CD8-positive, alpha-beta memory T cell (primary cell): Measurements from ENCODE around the gene NKAIN4. TPM values are rescaled to one million over a fixed set of nuclear protein-coding genes. Genes with fewer than 3 reads are reported as not detected.

ENCODE experiments used
- CTCF ChIA-PET: fragments of 350-600 bp; sonication (Branson Sonifier 250); formaldehyde crosslinking; loops from one replicate; lab custom pipeline; 2021; ENCODE audit warnings: antibody characterized with exemption; lab: Charles Lee
- POLR2A ChIA-PET: fragments of 350-600 bp; sonication (Branson Sonifier 250); formaldehyde crosslinking; loops from one replicate; lab custom pipeline; 2021; ENCODE audit warnings: antibody characterized with exemption; lab: Charles Lee
- DNase-seq, 5 donors: peaks; one replicate each; pipeline versions ENCODE4 v3.0.0 to v3.0.0-alpha.2; 2020 to 2022; ENCODE audit warnings: mixed read lengths in 1 of 5
- H3K27ac ChIP-seq: one replicate; pipeline ENCODE4 v1.7.0; 2013; ENCODE audit warnings: low read depth, mild to moderate bottlenecking, low read length, moderate library complexity
- H3K27me3 ChIP-seq: 2 replicates; pipeline ENCODE4 v1.7.0; 2013; ENCODE audit warnings: low read length, mild to moderate bottlenecking; ENCODE audit not compliant: insufficient read depth, poor library complexity, severe bottlenecking
- H3K36me3 ChIP-seq: 2 replicates; pipeline ENCODE4 v1.7.0; 2013; ENCODE audit warnings: mild to moderate bottlenecking, low read length, moderate library complexity; ENCODE audit not compliant: insufficient read depth
- H3K4me1 ChIP-seq: 2 replicates; pipeline ENCODE4 v1.7.0; 2013; ENCODE audit warnings: mild to moderate bottlenecking, low read length, moderate library complexity; ENCODE audit not compliant: insufficient read depth
- H3K4me3 ChIP-seq: 2 replicates; pipeline ENCODE4 v1.7.0; 2013; ENCODE audit warnings: mild to moderate bottlenecking, low read length
- H3K9me3 ChIP-seq: 2 replicates; pipeline ENCODE4 v1.7.0; 2013; ENCODE audit warnings: mild to moderate bottlenecking, low read length
- H3K27ac Mint-ChIP-seq, 8 donors: one replicate each; pipeline ENCODE4 v1.8.0; 2020 to 2021; ENCODE audit warnings: mixed read lengths in 8 of 8, mild to moderate bottlenecking in 6 of 8, inconsistent platforms in 3 of 8, moderate library complexity in 3 of 8
- H3K27me3 Mint-ChIP-seq, 2 donors: one replicate each; pipeline ENCODE4 v1.8.0; 2020 to 2021; ENCODE audit warnings: mixed read lengths in 2 of 2, mild to moderate bottlenecking in 1 of 2, moderate library complexity in 1 of 2
- H3K36me3 Mint-ChIP-seq, 3 donors: one replicate each; pipeline ENCODE4 v1.8.0; 2020 to 2021; ENCODE audit warnings: mixed read lengths in 3 of 3, inconsistent platforms in 1 of 3, mild to moderate bottlenecking in 1 of 3
- H3K4me1 Mint-ChIP-seq, 3 donors: one replicate each; pipeline ENCODE4 v1.8.0; 2020 to 2021; ENCODE audit warnings: mixed read lengths in 3 of 3, inconsistent platforms in 1 of 3, mild to moderate bottlenecking in 1 of 3
- H3K4me3 Mint-ChIP-seq, 7 donors: one replicate each; pipeline ENCODE4 v1.8.0; 2020 to 2021; ENCODE audit warnings: mixed read lengths in 7 of 7, mild to moderate bottlenecking in 6 of 7, moderate library complexity in 4 of 7, inconsistent platforms in 2 of 7
- H3K9me3 Mint-ChIP-seq, 5 donors: one replicate each; pipeline ENCODE4 v1.8.0; 2020 to 2022; ENCODE audit warnings: mixed read lengths in 5 of 5, mild to moderate bottlenecking in 3 of 5, moderate library complexity in 2 of 5, inconsistent platforms in 1 of 5
- polyA plus RNA-seq: library from polyadenylated mRNA; unstranded; fragments of 300-500 nt; fragmentation: Illumina TruSeq; gene quantifications from one replicate; pipeline ENCODE4 v1.2.3, GENCODE V29; 2021
- total RNA-seq, 2 experiments: library from RNA; stranded (reverse); gene quantifications; one replicate each; pipeline ENCODE4 v1.2.3, GENCODE V29; 2021

NKAIN4 gene
- total and polyA plus RNA-seq, 3 experiments from 2014 or later, result not detected

DNA sequence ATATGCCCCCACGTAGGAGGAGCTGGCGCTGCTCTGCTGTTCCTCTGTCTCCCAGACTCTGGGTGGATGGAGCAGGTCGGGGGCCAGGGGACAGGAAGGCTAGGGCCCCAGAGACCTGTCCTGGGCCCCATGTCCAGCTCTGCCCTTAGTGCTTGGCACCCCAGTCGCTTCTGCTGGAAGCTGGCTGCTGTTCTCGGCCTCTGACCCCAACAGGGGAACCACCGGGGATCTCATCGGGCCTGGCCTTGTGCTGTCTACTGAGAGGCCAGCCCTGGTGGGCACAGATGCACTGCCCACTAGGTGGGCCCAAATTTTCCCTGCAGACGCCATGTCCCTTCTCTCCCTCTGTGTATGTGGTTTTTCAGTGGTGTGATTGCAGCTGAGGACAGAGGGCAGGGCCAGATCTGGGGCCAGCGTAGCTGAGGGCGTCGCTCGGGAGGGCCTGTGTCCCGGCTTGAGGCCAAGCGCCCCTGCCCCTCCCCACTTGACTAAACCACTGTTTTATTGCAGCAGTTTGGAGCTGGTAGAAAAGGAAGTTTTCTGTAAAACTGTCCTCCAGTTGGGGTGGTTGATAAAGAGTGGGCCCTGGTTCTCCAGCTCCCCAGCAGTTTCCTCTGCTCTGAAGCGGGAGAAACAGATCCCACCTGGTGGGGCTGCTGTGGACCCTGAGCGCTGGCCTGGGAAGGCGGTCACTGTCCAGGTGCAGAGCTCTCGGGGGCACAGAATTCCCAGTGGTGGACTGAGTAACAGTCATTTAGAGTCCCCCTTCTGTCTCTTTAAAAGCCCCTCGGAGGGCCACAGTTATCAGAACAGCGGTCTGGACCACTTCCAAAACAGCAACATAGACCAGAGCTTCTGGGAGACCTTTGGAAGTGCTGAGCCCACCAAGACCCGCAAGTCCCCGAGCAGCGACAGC, 32.8 kb upstream of the NKAIN4 start:
- ChIA-PET POLR2A (no interaction called here), CTCF (interaction anchor here (1.2 to 2.1 kb wide), 4 partner anchors 11 to 64 kb away, joined by 3 to 6 read pairs (median 4); partner anchors contain the start of gene ARFGAP1)
- Histone ChIP-seq H3K9me3 (no peaks in the 10 kb centered on the region), H3K36me3 (no peaks in the 10 kb centered on the region), H3K27ac (no peak overlapping the region), H3K27me3 (no peaks in the 10 kb centered on the region), H3K4me3 (no peak overlapping the region), H3K4me1 (no peaks in the 10 kb centered on the region)
- no peak for DNase-seq
- Mint-ChIP-seq H3K36me3 (peaks cover 0 to 53% (median 0%) of the 10 kb centered on the region in 3 donors), H3K27ac (no peak overlapping the region), H3K27me3 (no peaks in the 10 kb centered on the region), H3K4me1 (peaks cover 4 to 7% (median 7%) of the 10 kb centered on the region in 3 donors), H3K4me3 (no peak overlapping the region), H3K9me3 (no peaks in the 10 kb centered on the region)

DNA sequence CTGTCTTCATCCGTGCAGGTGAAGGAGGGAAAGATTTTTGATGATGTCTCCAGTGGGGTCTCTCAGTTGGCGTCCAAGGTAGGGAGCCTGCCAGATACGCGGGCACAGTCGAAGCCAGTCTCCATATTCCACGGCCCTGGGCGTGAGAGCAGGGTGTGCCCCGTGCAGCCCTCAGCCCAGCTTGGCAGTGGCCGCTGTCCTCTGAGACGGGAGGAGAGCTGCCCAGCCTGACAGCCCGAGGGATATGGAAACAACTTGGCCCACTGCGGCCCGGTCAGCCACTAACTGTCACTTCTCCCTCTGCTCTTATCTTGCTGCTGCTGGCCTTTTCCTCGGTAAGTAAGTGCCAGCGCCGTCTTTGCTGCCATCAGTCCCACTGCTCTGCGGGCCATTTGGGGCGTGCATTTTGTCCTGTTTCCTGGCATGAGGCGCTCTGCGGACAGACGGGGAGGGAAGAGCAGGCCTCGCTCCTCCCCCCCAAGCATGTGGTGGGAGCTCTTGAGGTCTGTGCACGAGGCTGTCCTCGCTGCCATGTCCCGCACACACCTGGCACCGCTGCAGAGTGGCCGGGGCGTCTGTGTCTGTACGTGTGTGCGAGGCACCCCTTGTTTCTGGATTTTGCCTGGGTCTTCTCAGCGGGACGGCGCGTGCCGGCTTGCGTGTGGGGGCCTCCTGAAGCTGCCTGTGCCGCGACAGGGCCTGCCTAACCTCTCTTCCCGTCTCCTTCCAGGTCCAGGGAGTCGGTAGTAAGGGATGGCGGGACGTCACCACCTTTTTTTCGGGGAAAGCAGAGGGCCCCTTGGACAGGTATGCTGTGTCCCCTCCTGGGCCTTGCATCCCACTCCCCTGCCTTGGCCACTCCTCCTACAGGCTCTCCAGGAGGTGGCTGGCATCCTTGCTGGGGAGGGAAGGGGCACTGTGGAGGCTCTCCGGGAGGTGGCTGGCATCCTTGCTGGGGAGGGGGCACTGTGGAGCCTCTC, 31.7 kb upstream of the NKAIN4 start:
- H3K9me3 ChIP-seq, result no peaks in the 10 kb centered on the region
- H3K27me3 ChIP-seq, result no peaks in the 10 kb centered on the region
- H3K36me3 ChIP-seq, result no peaks in the 10 kb centered on the region
- POLR2A ChIA-PET, result no interaction called here
- H3K4me1 ChIP-seq, result no peaks in the 10 kb centered on the region
- Mint-ChIP-seq H3K4me3 (peak overlapping the region in 2 of 7 donors; percentile 26 to 32), H3K27me3 (no peaks in the 10 kb centered on the region), H3K36me3 (peaks cover 0 to 58% (median 0%) of the 10 kb centered on the region in 3 donors), H3K9me3 (no peaks in the 10 kb centered on the region), H3K4me1 (peaks cover 4 to 7% (median 7%) of the 10 kb centered on the region in 3 donors), H3K27ac (peak overlapping the region in 1 of 8 donors; percentile 77)
- CTCF ChIA-PET, result interaction anchor here (1.2 to 2.1 kb wide), 4 partner anchors 12 to 63 kb away, joined by 3 to 6 read pairs (median 4); partner anchors contain the start of gene ARFGAP1
- DNase-seq, result no peak
- H3K27ac ChIP-seq, result no peak overlapping the region
- H3K4me3 ChIP-seq, result no peak overlapping the region

DNA sequence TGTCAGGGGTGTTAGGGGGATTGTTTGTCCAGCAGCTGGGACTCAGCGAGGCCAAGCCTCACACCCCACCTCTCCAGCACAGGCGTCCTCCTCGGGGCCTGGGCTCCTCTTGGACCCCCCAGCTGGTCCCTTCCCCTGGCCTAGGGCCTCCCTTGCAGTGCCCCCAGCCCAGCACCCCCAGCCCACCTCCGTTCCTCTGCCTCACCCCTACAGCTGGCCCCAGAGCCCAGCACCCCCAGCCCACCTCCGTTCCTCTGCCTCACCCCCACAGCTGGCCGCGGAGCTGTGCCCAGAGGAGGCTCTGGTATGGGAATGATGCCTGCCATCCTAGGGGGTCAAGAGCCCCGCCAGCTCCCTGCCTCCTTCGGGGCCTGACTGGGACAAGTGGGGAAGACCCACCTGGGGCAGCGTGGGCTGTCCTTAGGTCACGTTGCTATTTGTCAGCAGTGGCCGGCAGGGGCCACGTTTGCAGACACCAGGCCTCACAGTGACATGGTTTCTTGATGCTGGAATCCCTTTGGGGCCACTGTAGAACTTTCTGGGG, 30.8 kb upstream of the NKAIN4 start:
- H3K4me3 Mint-ChIP-seq, result peak overlapping the region in 4 of 7 donors; percentile 65 to 83 (median 78)
- Histone ChIP-seq H3K36me3 (peaks cover 5% of the 10 kb centered on the region), H3K27ac (no peak overlapping the region), H3K9me3 (no peaks in the 10 kb centered on the region), H3K27me3 (no peaks in the 10 kb centered on the region), H3K4me3 (no peak overlapping the region), H3K4me1 (no peaks in the 10 kb centered on the region)
- peak overlapping the region in 1 of 8 donors; percentile 19 for H3K27ac Mint-ChIP-seq
- POLR2A ChIA-PET, result no interaction called here
- CTCF ChIA-PET, result interaction anchor here (2.1 kb wide), 1 partner anchor 13 kb away, joined by 6 read pairs; no protein-coding TSS in a partner anchor
- DNase-seq, result no peak
- peaks cover 4 to 7% (median 7%) of the 10 kb centered on the region in 3 donors for H3K4me1 Mint-ChIP-seq
- H3K9me3 Mint-ChIP-seq, result no peaks in the 10 kb centered on the region
- H3K36me3 Mint-ChIP-seq, result peaks cover 0 to 67% (median 2%) of the 10 kb centered on the region in 3 donors
- no peaks in the 10 kb centered on the region for H3K27me3 Mint-ChIP-seq

DNA sequence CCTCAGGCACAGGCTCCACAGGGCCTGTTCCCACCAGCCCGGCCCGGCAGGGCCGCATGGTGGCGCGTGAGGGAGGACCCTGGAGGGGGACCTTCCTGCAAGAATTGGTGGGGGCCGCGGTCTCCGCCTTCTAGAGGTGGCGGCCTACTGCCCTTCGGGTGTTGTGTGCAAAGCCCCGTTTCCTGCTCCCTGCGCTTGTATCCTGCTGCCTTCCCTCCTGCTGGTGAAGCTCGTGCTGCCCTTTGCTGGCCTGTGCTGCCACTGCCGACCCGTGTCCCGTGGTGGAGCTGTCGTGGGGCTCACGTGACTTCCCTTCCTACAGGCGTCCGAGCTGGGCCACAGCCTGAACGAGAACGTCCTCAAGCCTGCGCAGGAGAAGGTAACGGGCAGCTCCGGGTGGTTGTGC, 30.3 kb upstream of the NKAIN4 start:
- Histone ChIP-seq H3K4me1 (no peaks in the 10 kb centered on the region), H3K27ac (no peak overlapping the region), H3K4me3 (no peak overlapping the region), H3K36me3 (peaks cover 7% of the 10 kb centered on the region), H3K27me3 (no peaks in the 10 kb centered on the region), H3K9me3 (no peaks in the 10 kb centered on the region)
- Mint-ChIP-seq H3K9me3 (no peaks in the 10 kb centered on the region), H3K27me3 (no peaks in the 10 kb centered on the region), H3K4me1 (peaks cover 4 to 7% (median 7%) of the 10 kb centered on the region in 3 donors), H3K36me3 (peaks cover 0 to 68% (median 2%) of the 10 kb centered on the region in 3 donors), H3K4me3 (peak overlapping the region; percentile 54 to 90 (median 79)), H3K27ac (peak overlapping the region in 3 of 8 donors; percentile 19 to 73 (median 38))
- ChIA-PET CTCF (no interaction called here), POLR2A (interaction anchor here (1.6 kb wide), 1 partner anchor 12 kb away, joined by 3 read pairs; the partner anchor contains the start of gene ARFGAP1)
- DNase-seq, result no peak

DNA sequence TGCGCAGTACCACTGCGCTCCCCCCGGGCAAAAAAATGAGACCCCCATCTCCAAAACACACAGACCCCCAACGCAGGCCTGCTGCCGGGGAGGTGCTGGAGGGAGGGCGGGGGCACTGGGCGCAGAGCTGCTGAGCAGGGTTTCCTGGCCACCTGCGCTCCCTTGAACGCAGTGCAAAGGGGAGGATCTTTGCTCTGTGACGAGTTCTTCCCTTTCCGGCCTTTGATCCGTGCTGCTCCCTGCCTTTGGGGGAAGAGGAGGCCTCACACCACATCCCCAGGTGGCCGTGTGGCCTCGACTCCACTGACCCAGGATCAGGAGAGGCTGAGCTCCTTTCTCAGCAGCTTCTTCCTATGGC, 29.8 kb upstream of the NKAIN4 start:
- Histone ChIP-seq H3K9me3 (no peaks in the 10 kb centered on the region), H3K4me3 (no peak overlapping the region), H3K4me1 (no peaks in the 10 kb centered on the region), H3K27ac (no peak overlapping the region), H3K27me3 (no peaks in the 10 kb centered on the region), H3K36me3 (peaks cover 7% of the 10 kb centered on the region)
- Mint-ChIP-seq H3K9me3 (no peaks in the 10 kb centered on the region), H3K4me1 (peaks cover 4 to 7% (median 7%) of the 10 kb centered on the region in 3 donors), H3K27ac (peak overlapping the region in 5 of 8 donors; percentile 7 to 84 (median 47)), H3K4me3 (peak overlapping the region; percentile 28 to 79 (median 73)), H3K36me3 (peaks cover 0 to 71% (median 2%) of the 10 kb centered on the region in 3 donors), H3K27me3 (no peaks in the 10 kb centered on the region)
- DNase-seq, result no peak
- ChIA-PET CTCF (no interaction called here), POLR2A (interaction anchor here (1.6 kb wide), 1 partner anchor 11 kb away, joined by 3 read pairs; the partner anchor contains the start of gene ARFGAP1)

DNA sequence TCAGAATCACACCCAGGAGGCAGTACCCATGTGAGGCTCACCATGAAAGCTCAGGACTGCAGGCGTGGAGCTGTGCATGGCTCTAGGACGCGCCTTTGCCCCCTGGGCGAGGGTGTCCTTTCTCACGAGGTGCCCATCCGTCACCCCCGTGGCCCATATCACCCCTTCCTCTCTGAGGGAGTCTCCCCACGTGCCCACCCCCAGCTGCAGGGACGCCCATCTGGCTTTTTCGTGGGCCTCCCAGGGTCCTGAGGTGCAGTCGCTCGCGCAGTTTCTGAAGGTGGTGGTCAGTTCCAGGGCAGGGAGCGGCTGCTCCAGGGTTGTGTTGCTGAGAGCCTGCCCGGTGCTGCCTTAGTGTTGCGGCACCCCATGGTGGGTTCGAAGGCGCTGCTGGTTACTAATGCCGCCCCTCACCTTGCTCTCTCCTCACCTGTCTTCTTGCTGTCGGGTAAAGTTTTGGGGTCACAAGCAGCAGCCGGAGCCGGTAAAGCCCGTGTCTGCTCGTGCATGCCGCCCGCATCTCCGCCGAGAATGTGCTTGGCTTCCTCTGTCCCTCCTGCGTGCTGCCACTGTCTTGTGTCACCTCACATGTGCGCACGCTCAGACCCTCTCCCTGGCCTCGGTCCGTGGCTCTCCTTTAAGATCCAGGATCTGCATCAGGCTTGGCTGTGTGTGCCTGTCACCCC, 29.3 kb upstream of the NKAIN4 start:
- Mint-ChIP-seq H3K4me1 (peaks cover 4 to 7% (median 7%) of the 10 kb centered on the region in 3 donors), H3K27ac (peak overlapping the region in 5 of 8 donors; percentile 7 to 84 (median 47)), H3K36me3 (peaks cover 0 to 71% (median 2%) of the 10 kb centered on the region in 3 donors), H3K4me3 (peak overlapping the region in 6 of 7 donors; percentile 28 to 79 (median 71)), H3K27me3 (no peaks in the 10 kb centered on the region), H3K9me3 (no peaks in the 10 kb centered on the region)
- Histone ChIP-seq H3K27ac (no peak overlapping the region), H3K4me3 (no peak overlapping the region), H3K27me3 (no peaks in the 10 kb centered on the region), H3K9me3 (no peaks in the 10 kb centered on the region), H3K36me3 (peaks cover 11% of the 10 kb centered on the region), H3K4me1 (no peaks in the 10 kb centered on the region)
- ChIA-PET CTCF (no interaction called here), POLR2A (interaction anchor here (0.5 to 1.6 kb wide), 2 partner anchors 11 to 34 kb away, joined by 3 to 6 read pairs; partner anchors contain the start of gene ARFGAP1)
- no peak for DNase-seq

DNA sequence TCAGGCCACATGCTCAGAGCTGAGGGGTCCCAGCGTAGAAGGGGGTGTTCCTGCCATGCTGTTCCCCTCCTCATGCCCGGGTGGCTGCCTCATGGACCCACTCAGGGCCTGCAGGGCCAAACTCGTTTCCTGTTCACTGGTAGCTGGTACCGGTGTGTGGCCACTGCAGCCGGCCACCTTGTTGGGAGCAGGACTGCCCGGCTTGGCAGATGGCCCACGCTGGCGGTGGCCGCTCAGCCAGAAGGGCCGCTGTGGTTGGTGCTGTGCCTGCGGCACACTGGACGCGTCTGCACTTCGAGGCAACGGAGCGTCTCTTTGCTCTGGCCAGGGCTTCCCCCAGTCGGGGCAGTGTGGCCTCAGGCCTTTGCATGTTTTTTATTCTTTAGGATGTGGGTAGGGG, 28.7 kb upstream of the NKAIN4 start:
- no peaks in the 10 kb centered on the region for H3K4me1 ChIP-seq
- H3K36me3 Mint-ChIP-seq, result peaks cover 0 to 72% (median 2%) of the 10 kb centered on the region in 3 donors
- peaks cover 4 to 7% (median 7%) of the 10 kb centered on the region in 3 donors for H3K4me1 Mint-ChIP-seq
- H3K27ac Mint-ChIP-seq, result peak overlapping the region in 1 of 8 donors; percentile 36
- H3K4me3 ChIP-seq, result no peak overlapping the region
- peaks cover 14% of the 10 kb centered on the region for H3K36me3 ChIP-seq
- H3K4me3 Mint-ChIP-seq, result no peak overlapping the region
- no peaks in the 10 kb centered on the region for H3K9me3 ChIP-seq
- no peak for DNase-seq
- H3K27ac ChIP-seq, result no peak overlapping the region
- no peaks in the 10 kb centered on the region for H3K27me3 Mint-ChIP-seq
- CTCF ChIA-PET, result no interaction called here
- H3K27me3 ChIP-seq, result no peaks in the 10 kb centered on the region
- POLR2A ChIA-PET, result no interaction called here
- H3K9me3 Mint-ChIP-seq, result no peaks in the 10 kb centered on the region
